ENCODE measurements around the gene FAM221B.

FAM221B gene, protein sequence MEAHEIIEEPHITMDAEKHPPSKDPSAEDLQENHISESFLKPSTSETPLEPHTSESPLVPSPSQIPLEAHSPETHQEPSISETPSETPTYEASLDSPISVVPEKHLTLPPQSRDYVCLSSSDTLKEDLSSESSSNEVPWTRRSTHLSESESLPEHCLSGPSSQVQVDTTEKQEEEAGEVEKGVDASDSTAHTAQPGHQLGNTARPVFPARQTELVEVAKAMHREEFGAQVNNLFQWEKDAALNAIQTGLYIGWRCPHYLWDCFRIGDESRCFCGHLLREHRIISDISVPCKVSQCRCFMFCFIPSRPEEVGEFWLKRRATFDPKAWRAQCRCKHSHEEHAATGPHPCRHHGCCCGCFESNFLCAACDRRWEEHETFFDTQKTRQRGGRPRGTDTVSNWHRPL

DNA sequence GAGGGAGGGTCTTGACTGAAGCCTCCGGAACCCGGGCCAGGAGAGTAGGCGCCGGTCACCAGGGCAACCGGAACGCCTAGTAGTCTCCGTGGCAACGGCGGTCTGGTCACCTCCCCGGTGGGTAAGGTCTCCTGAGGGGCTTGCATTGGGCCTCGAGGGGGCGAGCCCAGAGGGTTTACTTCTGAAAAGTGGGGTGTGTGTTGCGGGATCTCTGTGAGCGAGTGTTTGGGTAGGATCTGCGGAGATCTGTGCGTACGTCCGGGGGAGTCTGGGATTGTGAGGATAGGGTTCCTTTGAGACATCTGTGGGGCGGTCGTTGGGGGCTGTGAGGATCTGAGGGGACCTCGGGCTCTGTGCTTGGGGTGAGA lies at the start of gene FAM221B:
Gene FAM221B (minus strand): TSS at position 17 of the 368 bp plus-strand sequence. CDS start 2,571 bp downstream, outside the sequence.
- DNase-seq, result no peak

DNA sequence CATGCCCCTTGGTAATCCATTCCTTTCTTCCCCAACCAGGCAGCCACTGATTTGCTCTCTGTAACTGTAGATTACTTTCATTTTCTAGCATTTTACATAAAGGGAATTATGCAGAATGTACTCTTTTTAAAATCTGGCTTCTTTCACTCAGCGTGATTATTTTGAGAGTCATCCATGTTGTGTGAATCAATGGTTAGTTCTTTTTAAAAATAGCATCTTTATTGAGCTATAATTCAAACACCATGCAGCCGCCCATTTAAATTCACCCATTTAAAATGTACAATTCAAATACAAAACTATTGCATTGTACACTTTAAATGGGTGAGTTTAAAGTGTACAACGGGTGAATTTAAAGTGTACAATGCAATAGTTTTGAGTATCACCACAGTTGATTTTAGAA lies 44.0 kb upstream of the FAM221B start:
- DNase-seq, result no peak

DNA sequence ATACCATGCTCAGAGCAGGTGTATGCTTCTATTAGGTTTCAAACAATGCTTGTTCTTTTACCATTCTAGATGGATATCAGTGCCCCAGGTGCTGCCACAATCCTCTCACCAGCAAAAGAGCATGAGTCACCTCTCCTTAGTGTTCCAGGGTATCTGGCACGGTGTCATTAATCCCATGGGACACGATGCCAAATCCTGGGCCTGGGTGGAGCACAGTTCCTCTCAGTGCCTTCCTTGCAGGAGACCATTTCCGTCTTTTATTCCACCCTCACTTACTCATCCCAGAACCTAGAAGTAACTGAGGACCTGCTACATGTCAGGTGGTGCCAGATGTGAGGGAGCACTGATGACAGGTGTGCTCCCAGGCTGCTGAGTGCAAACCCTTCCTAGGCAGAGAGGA lies 43.0 kb upstream of the FAM221B start:
- no peak for DNase-seq

DNA sequence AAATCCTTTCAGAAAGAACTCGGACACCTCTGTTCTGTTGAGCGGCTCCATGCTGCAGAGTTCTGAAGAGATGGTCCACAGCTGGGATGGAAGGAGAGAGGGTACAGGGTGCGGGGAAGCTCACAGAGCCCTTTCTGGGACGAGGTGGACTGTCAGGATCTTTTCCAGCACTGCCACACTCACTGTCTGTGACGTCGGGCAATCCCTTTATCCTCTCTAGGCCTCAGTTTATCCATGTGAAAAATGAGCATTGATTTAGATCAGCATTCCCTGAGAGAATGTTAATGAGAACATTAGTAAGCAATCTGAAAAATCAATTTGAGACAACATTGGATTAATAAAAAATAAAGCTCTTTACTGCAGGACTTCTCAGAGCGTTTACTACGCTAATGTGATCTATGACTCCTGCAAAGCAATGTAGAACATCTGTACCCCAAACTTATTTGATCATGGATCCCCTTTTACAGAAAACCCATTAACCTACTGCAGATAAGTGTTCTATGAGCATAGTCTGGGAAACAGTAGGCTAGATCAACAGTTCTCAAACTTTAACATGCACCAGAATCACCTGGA lies 41.9 kb upstream of the FAM221B start, which contains the start of gene OR13J1:
Gene OR13J1 (minus strand): TSS at position 51 of the 573 bp plus-strand sequence. CDS start 0 bp downstream, at position 51.
- no peak for DNase-seq

DNA sequence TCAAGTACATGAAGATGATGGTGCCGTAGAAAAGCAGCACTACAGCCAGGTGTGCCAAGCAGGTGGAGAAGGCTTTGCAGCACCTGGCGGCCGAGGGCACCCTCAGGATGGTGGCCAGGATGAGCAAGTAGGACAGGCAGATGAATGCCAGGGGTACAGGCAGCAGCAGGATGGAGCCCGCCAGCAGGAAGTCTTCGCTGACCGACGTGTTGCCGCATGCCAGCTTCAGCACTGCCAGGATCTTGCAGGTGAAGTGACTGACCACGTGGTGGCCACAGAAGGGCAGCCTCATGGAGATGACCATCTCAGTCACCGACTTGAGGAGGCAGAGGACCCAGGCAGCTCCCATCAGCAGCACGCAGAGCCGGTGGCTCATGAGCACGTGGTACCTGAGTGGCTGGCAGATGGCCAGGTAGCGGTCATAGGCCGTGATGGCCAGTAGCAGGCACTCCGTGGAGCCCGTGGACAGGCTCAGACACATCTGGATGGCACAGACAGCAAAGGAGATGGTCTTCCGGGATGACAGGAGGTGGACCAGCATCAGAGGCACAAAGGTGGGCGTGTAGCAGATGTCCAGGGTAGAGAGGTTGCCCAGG lies 41.2 kb upstream of the FAM221B start:
- DNase-seq, result no peak

DNA sequence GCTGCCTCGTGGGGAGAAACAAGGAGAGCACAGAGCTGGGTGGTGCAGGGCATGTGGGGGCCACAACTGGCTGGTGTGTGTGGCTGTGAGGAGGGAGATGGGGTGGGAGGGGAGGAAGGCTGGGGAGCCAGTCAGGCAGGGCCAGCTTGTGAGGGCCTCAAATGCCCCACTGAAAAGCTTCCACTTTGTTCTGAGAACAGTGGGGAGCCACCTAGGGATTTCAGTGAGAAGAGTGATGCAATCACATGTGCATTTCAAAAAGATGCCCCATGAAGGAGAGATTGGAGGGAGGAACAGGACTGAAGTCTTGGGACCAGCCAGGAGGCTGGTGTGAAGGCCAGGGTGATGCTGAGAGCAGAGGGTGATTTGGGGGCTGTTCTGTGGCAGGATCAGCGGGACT lies 40.4 kb upstream of the FAM221B start:
- no peak for DNase-seq

DNA sequence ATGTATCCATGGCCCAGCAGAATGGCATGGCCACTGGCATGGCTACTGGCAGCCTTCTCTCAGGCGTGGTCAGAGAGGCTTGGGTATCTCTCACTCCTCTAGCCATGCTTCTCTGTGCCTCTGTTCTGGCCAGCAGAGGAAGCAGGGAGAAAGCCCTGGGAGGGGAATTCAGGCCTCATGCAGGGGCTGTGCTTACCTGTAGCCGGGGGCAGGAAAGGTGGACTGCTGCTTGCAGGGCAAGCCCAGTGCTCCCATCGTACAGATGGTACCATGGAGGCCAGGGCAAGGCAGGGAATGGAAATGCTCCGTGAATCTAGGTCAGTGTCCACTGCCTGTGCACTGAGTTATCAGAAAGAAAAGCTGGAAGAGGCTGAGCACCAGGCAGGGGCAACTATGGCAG lies 39.0 kb upstream of the FAM221B start:
- DNase-seq, result no peak

DNA sequence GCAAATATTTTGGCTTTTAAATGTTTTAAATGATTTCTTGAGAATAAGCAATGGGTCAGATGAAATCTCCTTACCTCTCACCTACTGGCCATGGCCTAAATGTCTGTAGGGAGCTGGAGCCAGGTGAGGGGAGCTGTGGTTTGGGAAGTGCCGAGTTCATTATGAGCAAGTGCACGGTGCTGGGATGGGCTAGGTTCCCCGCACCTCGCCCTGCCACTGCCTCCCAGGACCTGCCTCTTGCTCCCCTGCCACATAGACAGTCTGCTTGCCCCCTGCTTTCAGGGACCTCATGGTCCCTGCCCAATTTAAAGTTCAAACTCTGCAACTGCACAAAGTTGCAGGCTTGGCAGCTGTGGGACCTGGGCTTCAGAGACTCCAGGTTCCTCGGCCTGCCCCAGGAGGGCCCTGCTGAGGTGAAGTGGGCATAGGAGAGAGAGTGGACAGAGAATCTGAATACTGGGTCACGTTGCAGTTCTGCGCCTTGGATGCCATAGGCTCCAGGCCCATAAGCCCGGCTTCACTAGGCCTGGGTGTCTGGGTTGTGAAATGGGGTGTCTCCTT lies 36.2 kb upstream of the FAM221B start:
- no peak for DNase-seq

DNA sequence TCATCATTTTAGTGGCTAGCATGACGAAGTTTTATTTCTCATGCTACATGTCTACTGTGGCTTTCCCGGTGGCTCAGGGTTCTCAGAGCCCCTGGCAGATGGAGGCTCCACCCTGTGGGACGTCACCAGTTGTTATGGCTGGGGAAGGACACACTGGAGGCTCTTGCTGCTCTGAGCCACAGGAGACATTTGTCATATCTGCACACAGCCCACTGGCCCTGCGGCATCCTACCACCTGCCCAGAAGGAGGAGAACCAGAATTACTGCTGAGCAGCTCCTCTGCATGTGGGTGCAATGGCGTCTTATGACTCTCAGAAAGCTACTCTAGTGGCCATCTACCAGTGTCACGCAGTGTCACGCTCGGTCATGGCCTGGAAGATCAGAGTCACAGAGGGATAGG lies 35.1 kb upstream of the FAM221B start:
- no peak for DNase-seq

DNA sequence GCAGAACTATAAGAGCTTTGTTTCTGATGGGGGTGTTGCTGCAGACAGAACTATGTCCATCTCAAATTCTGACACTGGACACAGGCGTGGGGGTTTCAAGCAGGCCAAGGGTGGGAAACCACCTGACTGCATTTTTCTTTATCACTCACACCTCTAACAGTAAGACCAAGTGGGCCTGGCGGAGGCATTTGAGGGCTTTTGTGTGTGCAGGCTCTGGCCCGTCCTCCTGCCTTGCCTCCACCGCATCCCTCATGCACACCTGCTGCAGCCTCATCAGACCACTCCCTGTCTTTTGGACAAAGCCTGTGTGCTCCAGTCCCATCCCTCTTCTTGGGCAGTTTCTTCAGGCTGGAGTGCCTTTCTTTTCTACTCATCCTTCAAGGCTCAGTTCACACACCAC lies 33.8 kb upstream of the FAM221B start:
- DNase-seq, result no peak

DNA sequence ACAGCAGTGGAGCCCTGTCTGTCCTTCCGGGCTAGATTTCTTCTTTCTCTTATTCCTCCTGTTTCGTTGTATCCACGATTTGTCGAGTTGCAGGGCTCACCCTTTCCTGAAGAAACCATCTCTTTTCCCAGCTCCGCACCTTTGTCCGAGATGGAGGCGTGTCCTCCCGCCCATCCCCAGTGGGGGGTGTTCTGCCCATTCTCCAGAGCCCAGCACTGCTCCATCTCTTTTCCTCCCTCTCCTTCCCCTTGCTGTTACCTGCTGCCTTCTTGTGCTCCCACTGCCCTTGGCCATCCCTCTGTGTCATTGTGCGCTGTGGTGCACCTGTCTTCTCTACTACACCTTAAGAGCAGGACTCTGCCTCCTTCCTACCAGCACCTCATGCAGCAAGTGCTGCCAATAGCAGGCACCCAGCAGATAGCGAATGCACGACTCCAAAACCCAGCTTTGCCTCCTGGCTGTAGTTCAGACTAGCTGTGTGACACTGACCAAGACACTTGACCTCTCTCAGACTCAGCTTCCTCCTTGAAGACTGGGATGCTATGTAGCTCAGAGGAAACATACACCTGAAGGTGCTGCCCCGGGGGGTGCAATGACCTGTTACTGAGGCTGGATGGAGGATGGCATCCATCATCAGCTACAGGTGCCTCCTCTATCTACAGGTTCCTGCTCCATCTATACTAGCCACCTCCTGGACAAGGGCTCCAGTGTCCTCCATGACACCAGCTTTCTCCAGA lies 32.8 kb upstream of the FAM221B start:
- no peak for DNase-seq

DNA sequence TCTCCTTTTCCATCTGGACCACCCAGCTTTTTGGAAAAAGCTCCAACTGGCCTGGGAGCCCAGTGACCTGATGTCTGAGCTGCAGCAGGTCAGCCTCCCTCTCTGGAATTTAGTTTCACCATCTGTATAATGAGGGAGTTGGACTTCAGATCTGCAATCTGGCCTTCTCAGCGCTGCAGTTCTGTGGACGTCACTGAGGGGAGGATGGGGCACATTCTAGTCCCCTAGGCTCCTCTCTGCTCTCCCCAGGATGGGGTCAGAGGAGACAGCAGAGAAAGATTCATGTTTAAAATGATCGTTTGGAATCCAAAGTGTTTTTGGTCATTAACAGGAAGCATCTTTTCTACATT lies 31.4 kb upstream of the FAM221B start:
- DNase-seq, result no peak

DNA sequence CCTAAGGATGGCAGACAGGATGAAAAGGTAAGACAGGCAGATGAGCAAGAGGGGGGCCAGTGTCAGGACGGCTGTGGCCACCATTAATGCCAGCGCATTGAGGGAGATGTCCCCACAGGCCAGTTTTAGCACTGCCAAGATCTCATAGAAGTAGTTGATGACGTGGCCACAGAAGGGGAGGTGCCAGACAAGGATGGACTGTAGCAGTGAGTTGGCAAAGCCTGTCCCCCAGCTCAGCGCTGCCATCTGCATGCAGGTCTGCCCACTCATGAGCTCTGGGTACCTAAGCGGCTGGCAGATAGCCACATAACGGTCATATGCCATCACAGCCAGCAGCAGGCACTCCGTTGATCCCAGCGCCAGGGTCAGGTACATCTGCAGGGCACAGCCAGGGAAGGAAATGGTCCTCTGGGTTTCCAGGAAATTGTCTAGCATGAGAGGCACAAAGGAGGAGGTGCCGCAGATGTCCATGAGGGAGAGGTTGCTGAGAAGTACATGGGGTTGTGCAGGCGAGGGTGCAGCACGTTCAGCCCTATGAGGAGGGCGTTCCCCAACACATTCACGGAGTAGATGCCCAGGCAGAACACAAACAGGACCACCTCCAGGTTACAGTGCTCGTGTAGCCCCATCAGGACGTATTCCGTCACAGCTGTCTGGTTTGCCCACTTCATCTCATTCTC lies 30.9 kb upstream of the FAM221B start:
- DNase-seq, result no peak

DNA sequence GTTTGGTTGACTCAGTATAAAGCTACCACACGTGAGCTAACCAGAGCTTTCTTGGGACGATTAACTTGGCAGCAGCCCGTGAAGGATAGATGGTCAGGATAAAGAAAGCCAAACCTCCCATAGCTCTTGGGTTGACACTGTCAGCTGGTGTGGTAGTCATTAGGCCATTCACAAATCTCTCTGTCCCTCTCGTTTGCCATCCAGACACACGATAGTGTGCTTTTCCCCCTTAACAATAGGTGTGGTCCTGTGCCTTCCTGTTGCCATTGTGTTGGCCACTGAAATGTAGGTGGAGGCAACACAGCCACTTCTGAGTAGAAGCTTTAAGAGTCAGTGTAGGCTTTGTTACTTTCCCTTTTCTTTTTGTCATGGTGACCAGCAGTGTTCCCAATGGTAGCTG lies 29.9 kb upstream of the FAM221B start:
- DNase-seq, result no peak

DNA sequence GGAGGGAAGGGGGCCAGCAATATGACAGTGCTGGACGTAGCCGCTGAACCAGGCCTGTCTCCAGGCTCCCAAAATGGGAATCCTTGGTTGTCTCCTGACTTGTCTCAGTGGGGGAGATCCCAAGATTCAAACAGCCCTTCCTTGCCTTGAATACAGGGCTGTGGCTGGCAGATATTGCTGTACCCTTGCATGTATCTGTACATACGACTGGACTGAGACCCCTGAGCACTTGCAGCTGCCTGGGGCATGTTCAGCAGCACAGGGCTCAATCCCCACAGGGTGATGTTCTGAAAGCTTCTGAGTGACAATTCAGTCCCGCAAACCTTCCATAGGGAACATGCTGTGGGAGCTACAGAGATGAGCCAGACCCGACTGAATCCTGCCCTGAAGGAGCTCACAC lies 28.4 kb upstream of the FAM221B start:
- no peak for DNase-seq

DNA sequence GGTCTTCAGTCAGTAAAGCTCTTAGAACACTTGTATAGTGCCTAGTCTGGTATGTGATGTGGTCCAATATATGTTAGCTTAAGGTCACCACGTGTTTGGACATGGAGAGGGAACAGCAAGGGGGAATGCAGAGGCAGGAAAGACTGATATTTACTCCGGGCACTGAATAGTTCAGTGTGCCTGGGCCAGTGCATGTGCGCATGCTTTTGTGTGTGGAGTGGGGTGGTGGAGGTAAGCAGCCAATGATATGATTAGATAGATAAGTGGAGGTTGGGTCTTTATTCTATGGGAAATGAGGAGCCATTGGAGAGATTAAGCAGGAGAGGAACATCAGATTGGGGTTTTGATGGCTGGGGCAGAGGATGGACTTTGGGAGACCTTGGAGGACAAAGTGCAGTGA lies 27.7 kb upstream of the FAM221B start:
- no peak for DNase-seq

DNA sequence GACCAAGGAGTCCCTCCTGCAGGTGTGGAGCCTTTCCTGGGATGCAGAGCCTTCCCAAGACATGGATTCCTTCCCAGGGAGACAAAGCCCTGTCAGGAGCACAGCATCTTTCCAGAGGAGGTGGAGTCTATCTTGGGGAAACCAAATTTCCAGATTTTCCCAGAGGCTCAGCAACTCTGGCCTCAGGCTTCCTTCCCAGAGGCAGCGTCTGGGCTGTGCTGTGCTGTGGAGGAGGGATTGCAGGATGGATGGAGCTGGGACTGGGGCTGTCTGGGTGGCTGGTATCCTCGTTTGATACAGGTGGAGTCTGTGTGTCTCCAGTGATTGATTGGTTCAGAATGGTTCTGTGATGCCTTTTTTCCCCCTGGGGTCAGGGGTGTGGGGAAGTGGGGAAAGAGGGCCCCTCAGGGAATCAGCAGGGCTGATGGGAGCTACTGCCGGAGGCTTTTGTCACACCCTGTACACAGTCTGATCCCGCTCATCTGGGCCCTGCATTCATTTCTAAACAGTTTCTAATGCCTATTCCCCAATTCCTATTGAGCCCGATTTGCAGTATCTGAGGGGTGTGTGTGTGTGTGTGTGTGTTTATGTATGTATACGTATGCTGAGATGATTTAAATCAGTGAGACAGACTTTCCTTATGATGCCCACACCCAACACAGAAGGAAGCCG lies 25.7 kb upstream of the FAM221B start:
- DNase-seq, result no peak

DNA sequence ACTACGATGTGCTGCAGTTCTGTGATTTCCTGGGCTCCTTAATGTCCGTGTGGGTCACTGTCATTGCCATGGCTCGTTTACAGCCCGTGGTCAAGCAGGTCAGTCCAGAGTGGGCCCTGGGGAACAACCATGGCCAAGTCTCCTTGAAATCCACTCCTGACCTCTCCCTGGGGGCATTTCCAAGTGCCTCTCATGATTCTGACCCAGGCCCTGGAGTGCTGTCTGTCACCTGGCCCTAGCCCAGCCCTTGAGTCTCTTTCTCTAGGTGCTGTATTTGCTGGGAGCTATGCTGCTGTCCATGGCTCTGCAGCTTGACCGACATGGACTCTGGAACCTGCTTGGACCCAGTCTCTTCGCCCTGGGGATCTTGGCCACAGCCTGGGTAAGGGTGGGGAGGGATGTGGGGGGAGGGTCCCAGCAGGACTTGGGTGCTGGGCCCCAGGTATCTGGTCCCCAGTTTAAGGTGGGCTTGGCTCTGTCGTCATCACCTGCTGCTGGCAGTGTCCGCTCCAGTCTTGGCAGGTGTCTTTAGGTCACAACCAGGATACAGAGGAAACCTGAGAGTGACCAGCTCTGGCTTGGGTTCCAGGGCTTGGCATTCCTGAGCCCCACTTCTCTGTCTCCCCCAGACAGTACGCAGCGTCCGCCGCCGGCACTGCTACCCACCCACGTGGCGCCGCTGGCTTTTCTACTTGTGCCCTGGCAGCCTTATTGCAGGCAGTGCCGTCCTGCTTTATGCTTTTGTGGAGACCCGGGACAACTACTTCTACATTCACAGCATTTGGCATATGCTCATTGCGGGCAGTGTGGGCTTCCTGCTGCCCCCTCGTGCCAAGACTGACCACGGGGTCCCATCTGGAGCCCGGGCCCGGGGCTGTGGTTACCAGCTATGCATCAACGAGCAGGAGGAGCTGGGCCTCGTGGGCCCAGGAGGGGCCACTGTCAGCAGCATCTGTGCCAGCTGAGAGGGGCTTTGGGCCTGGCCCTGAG lies 24.6 kb upstream of the FAM221B start:
- DNase-seq, result no peak

DNA sequence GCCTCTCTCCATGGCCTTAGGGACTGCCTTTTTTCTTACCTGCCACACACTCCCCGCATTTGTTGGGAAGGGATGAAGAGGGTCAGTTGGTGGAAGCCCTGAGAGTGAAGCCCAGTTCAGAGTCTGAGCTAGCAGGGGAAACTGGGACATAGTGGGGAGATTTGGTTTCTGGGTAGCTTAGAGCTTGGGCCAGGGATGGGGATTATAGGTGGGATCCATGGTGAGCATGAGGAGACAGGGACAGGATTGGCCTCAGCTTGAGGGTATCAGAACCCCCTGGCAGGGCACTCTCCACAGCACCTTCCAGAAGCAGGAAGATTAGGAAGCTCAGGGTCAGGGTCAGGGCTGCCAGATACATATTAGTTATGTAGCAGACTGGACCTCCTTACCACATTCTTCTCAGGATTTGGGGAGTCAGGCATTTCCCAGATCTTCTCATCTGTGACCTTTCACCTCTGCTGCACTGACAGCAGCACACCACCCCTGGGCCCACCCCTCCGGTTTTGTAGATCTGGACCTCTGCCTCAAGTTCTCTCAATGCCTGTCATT lies 23.8 kb upstream of the FAM221B start:
- DNase-seq, result no peak

DNA sequence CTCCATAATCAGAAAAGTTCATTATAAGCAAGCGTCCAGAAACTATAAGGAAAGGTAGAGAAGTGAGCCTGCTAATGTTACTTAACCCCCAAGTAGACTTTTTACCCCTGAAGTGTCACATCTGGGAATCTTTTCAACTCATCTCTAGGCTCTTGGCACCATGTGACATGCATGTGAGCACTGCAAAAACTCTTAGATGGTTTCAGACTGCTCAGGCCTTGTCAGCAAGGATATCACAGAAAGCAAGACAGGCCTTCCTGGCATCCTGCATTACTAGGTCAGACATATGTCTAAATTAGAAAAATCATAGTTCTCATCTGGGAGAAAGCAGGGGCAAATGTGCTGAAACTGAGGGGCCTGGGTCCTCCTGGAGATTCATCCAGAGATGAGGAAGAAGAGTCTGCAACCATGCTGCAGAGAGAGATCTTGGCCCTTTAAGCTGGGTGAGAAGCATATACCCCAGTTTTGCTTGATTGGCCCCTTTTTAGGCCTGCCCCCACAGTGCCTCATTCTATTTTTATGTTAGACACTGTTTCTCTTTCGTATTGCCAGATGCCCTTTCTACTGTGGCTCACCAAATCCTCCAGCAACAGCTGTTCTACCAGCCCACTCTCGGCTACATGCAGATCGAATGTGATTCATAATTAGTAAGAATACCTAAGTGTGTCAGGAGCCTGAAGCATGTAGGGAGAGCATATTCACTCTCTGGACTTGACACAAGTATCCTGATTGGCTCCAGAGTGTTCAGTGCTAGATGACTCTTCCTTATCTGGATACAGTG lies 19.4 kb upstream of the FAM221B start:
- peak; percentile 88 for DNase-seq

Data from NCI-H1694 (cell line).